Lower lobe of right lung (tissue), 2 donors: Measurements from ENCODE around the gene NBAS. TPM values are rescaled to one million over a fixed set of nuclear protein-coding genes. Genes with fewer than 3 reads are reported as not detected.

Experiments used
- ATAC-seq, 2 donors: fragments of 200-7000 bp; cut with Tn5 transposase; one replicate each; pipeline ENCODE4 v1.9.1; 2020 to 2022; ENCODE audit warnings: mild to moderate bottlenecking in 2 of 2, moderate library complexity in 2 of 2
- DNase-seq: peaks from one replicate; pipeline ENCODE4 v3.0.0-alpha.2; 2020
- H3K27ac ChIP-seq: fragments of 200-600 bp; one replicate; pipeline ENCODE4 v1.8.0; 2022
- H3K27me3 ChIP-seq: fragments of 200-600 bp; one replicate; pipeline ENCODE4 v1.8.0; 2022; ENCODE audit warnings: low read depth
- H3K36me3 ChIP-seq: fragments of 200-600 bp; one replicate; pipeline ENCODE4 v1.8.0; 2022; ENCODE audit warnings: mild to moderate bottlenecking
- H3K4me1 ChIP-seq: fragments of 200-600 bp; one replicate; pipeline ENCODE4 v1.8.0; 2022
- H3K4me3 ChIP-seq: fragments of 200-600 bp; one replicate; pipeline ENCODE4 v1.8.0; 2022; ENCODE audit warnings: mild to moderate bottlenecking
- H3K9me3 ChIP-seq: fragments of 200-600 bp; one replicate; pipeline ENCODE4 v1.8.0; 2022
- intact Hi-C: fragments of 100-400 bp; cut with DNase I; formaldehyde crosslinking; loops from one replicate; pipeline ENCODE4 v1.11.0; 2022
- total RNA-seq: library from RNA; stranded (reverse); fragmentation: NEBNext Ultra II Directional; extraction: Animal tissue kit (Norgen Biotek cat#: 25700); gene quantifications from one replicate; pipeline ENCODE4 v1.2.1, GENCODE V29; 2021
- TF ChIP-seq, protein P1 (sequence below): fragments of 200-600 bp; IDR thresholded peaks from one replicate; pipeline ENCODE4 v1.8.0; 2022; ENCODE audit warnings: antibody characterized with exemption, mild to moderate bottlenecking
- donor health status: DM: no; HTN: yes; CAD: no; lungs with severe emphysema.

Gene NBAS
- total RNA-seq, 1 donor from 2014 or later, result 42.4 TPM

DNA sequence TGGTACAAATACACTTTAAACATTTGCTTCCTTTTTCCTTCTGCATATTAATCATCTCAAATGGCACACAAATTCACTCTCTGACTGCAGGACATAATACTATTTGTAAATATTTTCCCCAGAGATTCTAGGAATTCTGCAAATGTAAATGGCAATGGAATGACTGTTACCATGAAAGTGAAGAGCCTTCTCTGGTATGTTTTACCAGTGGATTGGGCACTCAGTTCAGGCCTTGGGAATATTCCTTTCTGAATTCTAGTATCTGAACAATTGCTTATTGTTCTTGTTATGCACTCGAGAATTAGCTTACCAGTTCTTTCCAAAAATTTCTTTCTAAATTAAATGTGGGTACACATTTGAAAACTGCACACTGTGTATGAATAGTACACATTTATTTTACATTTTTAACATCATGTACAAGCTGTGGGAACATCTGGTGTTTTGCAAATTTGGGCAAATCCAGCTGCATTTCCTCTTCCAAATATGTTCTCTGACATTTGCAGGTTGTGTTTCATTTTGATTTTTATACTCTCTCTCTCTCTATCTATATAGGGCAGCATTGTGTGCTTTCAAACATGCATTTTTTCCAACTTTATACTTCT lies 289.1 kb downstream of the NBAS start:
- TF ChIP-seq, protein P1, sequence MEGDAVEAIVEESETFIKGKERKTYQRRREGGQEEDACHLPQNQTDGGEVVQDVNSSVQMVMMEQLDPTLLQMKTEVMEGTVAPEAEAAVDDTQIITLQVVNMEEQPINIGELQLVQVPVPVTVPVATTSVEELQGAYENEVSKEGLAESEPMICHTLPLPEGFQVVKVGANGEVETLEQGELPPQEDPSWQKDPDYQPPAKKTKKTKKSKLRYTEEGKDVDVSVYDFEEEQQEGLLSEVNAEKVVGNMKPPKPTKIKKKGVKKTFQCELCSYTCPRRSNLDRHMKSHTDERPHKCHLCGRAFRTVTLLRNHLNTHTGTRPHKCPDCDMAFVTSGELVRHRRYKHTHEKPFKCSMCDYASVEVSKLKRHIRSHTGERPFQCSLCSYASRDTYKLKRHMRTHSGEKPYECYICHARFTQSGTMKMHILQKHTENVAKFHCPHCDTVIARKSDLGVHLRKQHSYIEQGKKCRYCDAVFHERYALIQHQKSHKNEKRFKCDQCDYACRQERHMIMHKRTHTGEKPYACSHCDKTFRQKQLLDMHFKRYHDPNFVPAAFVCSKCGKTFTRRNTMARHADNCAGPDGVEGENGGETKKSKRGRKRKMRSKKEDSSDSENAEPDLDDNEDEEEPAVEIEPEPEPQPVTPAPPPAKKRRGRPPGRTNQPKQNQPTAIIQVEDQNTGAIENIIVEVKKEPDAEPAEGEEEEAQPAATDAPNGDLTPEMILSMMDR, result no peak
- Histone ChIP-seq H3K27me3 (no peaks in the 10 kb centered on the region), H3K27ac (no peak overlapping the region), H3K4me1 (no peaks in the 10 kb centered on the region), H3K9me3 (no peaks in the 10 kb centered on the region), H3K4me3 (no peak overlapping the region), H3K36me3 (peaks cover 30% of the 10 kb centered on the region)
- ATAC-seq (no peak), DNase-seq (no peak)
- intact Hi-C loops, result no loop called here

DNA sequence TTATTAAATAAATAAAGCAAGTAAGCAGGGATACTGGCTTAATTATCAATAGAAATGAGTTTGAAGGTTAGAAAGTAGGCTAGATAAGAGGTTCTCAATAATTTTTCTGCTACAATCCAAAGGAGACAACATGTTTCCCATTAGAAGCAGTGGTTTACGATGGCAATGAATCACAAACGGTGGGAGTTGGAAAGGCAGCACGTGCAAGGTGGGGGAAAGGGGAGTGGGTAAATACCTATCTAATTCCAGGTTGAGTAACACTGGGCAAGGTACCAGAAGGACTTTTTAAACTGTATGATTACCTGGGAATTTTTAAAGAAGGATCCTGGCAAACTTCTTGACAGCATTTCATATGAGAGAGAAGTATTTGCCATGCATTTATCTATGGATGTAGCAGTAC lies 289.9 kb downstream of the NBAS start:
- H3K36me3 ChIP-seq, result peaks cover 25% of the 10 kb centered on the region
- H3K27me3 ChIP-seq, result no peaks in the 10 kb centered on the region
- no peaks in the 10 kb centered on the region for H3K4me1 ChIP-seq
- H3K9me3 ChIP-seq, result no peaks in the 10 kb centered on the region
- no peak for DNase-seq
- intact Hi-C loops, result no loop called here
- TF ChIP-seq, protein P1, result no peak
- H3K4me3 ChIP-seq, result no peak overlapping the region
- no peak for ATAC-seq
- H3K27ac ChIP-seq, result no peak overlapping the region

GRCh38 chr2:15269043-15269442 lies 292.1 kb downstream of the NBAS start:
- H3K4me3 ChIP-seq, result no peak overlapping the region
- H3K4me1 ChIP-seq, result no peaks in the 10 kb centered on the region
- DNase-seq, result no peak
- intact Hi-C loops, result no loop called here
- TF ChIP-seq, protein P1, result no peak
- no peak for ATAC-seq
- H3K36me3 ChIP-seq, result peaks cover 3% of the 10 kb centered on the region
- H3K27ac ChIP-seq, result no peak overlapping the region
- no peaks in the 10 kb centered on the region for H3K9me3 ChIP-seq
- no peaks in the 10 kb centered on the region for H3K27me3 ChIP-seq

GRCh38 chr2:15265889-15266288 lies 295.2 kb downstream of the NBAS start:
- Histone ChIP-seq H3K27me3 (no peaks in the 10 kb centered on the region), H3K4me1 (no peaks in the 10 kb centered on the region), H3K36me3 (no peaks in the 10 kb centered on the region), H3K4me3 (no peak overlapping the region), H3K9me3 (no peaks in the 10 kb centered on the region), H3K27ac (no peak overlapping the region)
- ATAC-seq, result no peak
- TF ChIP-seq, protein P1, result no peak
- intact Hi-C loops, result no loop called here
- no peak for DNase-seq

- no peaks in the 10 kb centered on the region for H3K4me1 ChIP-seq
- H3K9me3 ChIP-seq, result peaks cover 1% of the 10 kb centered on the region
- TF ChIP-seq, protein P1, result no peak
- no peak for DNase-seq
- no peak for ATAC-seq
- intact Hi-C loops, result no loop called here
- H3K27ac ChIP-seq, result no peak overlapping the region
- no peaks in the 10 kb centered on the region for H3K27me3 ChIP-seq
- no peak overlapping the region for H3K4me3 ChIP-seq
- H3K36me3 ChIP-seq, result no peaks in the 10 kb centered on the region
Measured at GRCh38 chr2:15263976-15264685, 297.0 kb downstream of the NBAS start.
